ENCODE results near the gene LSP1. TPM values are rescaled to one million over a fixed set of nuclear protein-coding genes. Genes with fewer than 3 reads are reported as not detected.
"Not testable (repeated sequence)": the region's sequence is repeated elsewhere in the genome, so short reads cannot be mapped to it uniquely, and the experiment has no call there.

LSP1 gene
- total RNA-seq: 100 to 1,000 TPM; 328 to 423 TPM

DNA sequence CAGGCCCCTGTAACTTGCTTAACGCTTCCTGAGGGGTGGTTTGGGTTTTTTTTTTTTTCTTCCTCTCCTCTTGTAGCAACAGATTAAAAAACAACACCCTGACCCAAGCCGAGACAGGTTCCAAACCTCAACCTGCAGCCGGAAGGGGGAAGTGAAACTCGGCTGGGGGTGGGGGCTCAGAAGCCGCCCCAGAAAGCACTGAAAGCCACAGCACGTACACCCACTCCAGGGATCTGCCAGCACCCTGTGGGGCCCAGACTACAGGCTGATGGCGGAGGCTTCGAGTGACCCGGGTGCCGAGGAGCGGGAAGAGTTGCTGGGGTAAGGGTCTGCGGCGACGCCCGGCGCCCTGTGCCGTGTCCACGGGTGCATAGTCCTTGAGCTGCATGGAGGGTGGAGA, at the start of gene LSP1:
LSP1 (plus strand) TSS at position 208 of the 400 bp plus-strand sequence; CDS start at position 269, 61 bp downstream.
- Mint-ChIP-seq H3K4me1 (peaks cover 10% of the 10 kb centered on the region), H3K27me3 (no peaks in the 10 kb centered on the region)

GRCh38 chr11:1803246-1803645, 49.6 kb upstream of the LSP1 start:
- H3K4me1 Mint-ChIP-seq: no peaks in the 10 kb centered on the region
- peaks cover 9% of the 10 kb centered on the region for H3K27me3 Mint-ChIP-seq
- no peaks in the 10 kb centered on the region for H3K9me3 Mint-ChIP-seq
- H3K4me3 Mint-ChIP-seq: no peak overlapping the region
- ATAC-seq (replicated peaks): no peak
- H3K36me3 Mint-ChIP-seq (ENCODE audit: low read depth): no peaks in the 10 kb centered on the region
- H3K27ac Mint-ChIP-seq: no peak overlapping the region

More for the DNA sequence above, at the start of gene LSP1:
- Mint-ChIP-seq H3K4me3 (peak within 1 kb of the TSS; percentile 99), H3K27ac (peak within 1 kb of the TSS; percentile 100), H3K36me3 (ENCODE audit: low read depth) (peaks cover 39% of the 10 kb centered on the region), H3K9me3 (no peaks in the 10 kb centered on the region)
- ATAC-seq (replicated peaks): peak; percentile 59

- not testable (repeated sequence) for H3K36me3 Mint-ChIP-seq (ENCODE audit: low read depth); H3K27ac Mint-ChIP-seq; H3K4me3 Mint-ChIP-seq; H3K27me3 Mint-ChIP-seq; H3K9me3 Mint-ChIP-seq; H3K4me1 Mint-ChIP-seq; ATAC-seq (replicated peaks)
These were observed 48.9 kb upstream of the LSP1 start for GRCh38 chr11:1803835-1804519.

- Mint-ChIP-seq H3K4me3 (no peak overlapping the region), H3K27me3 (peaks cover 12% of the 10 kb centered on the region), H3K4me1 (no peaks in the 10 kb centered on the region), H3K9me3 (no peaks in the 10 kb centered on the region), H3K36me3 (ENCODE audit: low read depth) (no peaks in the 10 kb centered on the region), H3K27ac (no peak overlapping the region)
- no peak for ATAC-seq (replicated peaks)
These were observed 47.4 kb upstream of the LSP1 start for GRCh38 chr11:1805525-1805924.

DNA sequence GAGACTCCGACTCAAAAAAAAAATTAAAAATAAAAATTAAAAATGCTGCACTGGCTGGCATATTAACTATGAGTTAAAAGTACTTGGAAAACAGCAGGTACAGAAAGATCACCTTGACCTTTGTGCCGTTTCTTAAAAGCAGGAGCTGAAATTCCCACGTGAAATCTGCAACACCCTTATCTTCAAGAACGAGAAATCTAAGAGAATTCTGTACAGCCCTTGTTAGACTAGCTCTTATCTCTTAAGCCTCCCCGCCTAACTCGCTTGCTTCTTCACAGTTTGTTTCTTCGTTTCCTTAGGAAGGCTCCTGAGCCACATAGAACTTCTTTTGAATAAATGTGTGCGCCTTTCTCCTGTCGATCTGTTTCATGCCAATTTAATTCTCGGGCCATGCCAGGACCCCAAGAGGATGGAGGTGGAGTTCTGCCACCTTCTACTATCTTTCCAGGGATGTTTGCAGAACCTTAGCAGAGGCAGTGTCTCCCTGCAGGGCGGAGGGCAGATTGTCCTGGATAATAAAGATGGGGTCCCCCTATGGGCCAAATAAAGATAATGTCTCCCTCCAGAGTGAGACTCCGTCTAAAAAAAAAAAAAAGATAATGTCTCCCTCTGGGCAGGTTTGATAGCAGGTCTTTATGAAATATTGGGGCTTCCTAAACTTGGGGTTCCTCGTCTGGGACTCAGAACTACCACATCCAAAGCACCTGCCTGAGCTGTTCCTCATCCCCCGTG, 45.5 kb upstream of the LSP1 start:
- Mint-ChIP-seq H3K9me3 (no peaks in the 10 kb centered on the region), H3K27ac (no peak overlapping the region), H3K27me3 (peaks cover 3% of the 10 kb centered on the region), H3K4me3 (no peak overlapping the region), H3K4me1 (no peaks in the 10 kb centered on the region), H3K36me3 (ENCODE audit: low read depth) (no peaks in the 10 kb centered on the region)
- ATAC-seq (replicated peaks): no peak

- H3K4me3 Mint-ChIP-seq: no peak overlapping the region
- H3K4me1 Mint-ChIP-seq: no peaks in the 10 kb centered on the region
- no peaks in the 10 kb centered on the region for H3K36me3 Mint-ChIP-seq (ENCODE audit: low read depth)
- peaks cover 7% of the 10 kb centered on the region for H3K27me3 Mint-ChIP-seq
- ATAC-seq (replicated peaks): no peak
- no peak overlapping the region for H3K27ac Mint-ChIP-seq
- H3K9me3 Mint-ChIP-seq: no peaks in the 10 kb centered on the region
These were observed 42.1 kb upstream of the LSP1 start for GRCh38 chr11:1810761-1811160.

DNA sequence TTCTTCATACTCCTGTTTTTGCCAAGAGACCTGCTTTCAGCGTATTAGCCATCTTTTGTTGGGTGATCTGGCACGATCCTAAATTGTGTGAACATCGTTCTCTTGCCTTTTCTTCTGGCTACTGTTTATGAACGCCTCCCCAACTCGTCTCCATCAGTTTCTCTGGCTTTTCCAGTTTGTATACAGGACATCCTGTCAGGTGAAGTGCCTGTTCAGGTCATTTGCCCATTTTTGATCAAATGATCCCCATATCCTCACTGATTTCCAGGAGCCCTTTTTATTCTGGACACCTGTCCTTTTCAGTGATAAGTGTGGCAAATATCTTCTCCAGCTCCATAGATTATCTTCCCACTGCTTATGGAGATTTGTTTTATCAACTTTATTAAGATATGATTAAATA, 40.6 kb upstream of the LSP1 start:
- no peak overlapping the region for H3K4me3 Mint-ChIP-seq
- ATAC-seq (replicated peaks): no peak
- peaks cover 7% of the 10 kb centered on the region for H3K27me3 Mint-ChIP-seq
- H3K27ac Mint-ChIP-seq: no peak overlapping the region
- no peaks in the 10 kb centered on the region for H3K4me1 Mint-ChIP-seq
- H3K36me3 Mint-ChIP-seq (ENCODE audit: low read depth): no peaks in the 10 kb centered on the region
- H3K9me3 Mint-ChIP-seq: no peaks in the 10 kb centered on the region

DNA sequence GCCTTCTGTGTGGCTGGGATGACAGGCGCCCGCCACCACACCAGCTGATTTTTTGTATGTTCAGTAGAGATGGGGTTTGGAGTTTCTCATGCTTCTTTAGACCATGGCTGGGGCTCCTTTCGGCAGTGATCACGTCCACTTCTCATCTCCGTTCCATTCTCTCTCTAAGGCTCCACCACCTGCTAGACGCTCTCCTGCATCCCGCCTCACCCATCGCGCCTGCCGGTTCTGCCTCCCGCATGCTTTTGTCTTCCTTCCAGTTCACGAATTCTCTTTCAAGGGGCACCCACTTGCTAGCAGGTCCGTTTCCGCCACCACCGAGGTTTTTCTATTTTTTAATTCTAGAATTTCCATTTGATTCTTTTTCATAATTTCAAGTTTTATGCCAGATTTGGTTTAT, 40.1 kb upstream of the LSP1 start:
- no peaks in the 10 kb centered on the region for H3K9me3 Mint-ChIP-seq
- no peaks in the 10 kb centered on the region for H3K36me3 Mint-ChIP-seq (ENCODE audit: low read depth)
- no peak for ATAC-seq (replicated peaks)
- no peaks in the 10 kb centered on the region for H3K4me1 Mint-ChIP-seq
- no peak overlapping the region for H3K4me3 Mint-ChIP-seq
- peaks cover 7% of the 10 kb centered on the region for H3K27me3 Mint-ChIP-seq
- no peak overlapping the region for H3K27ac Mint-ChIP-seq

DNA sequence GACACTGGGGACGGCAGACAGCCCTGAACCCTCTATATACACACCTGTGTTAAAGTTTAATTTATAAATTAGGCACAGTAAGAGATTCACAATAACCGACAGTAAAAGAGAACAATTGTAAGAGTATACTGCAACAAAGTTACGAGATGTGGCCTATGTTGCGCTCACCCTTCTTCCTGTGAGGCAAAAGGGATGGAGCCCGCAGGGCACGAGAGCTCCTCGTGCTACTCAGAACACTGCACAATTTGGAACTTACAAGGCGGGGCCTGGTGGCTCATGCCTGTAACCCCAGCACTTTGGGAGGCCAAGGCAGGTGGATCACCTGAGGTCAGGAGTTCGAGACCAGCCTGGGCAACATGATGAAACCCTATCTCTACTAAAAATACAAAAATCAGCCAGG, 39.5 kb upstream of the LSP1 start:
- not testable (repeated sequence) for H3K4me3 Mint-ChIP-seq; H3K27ac Mint-ChIP-seq; H3K36me3 Mint-ChIP-seq (ENCODE audit: low read depth); H3K27me3 Mint-ChIP-seq; ATAC-seq (replicated peaks); H3K9me3 Mint-ChIP-seq; H3K4me1 Mint-ChIP-seq

GRCh38 chr11:1814691-1815090, 38.2 kb upstream of the LSP1 start:
- Mint-ChIP-seq H3K36me3 (ENCODE audit: low read depth) (no peaks in the 10 kb centered on the region), H3K27ac (no peak overlapping the region), H3K4me3 (no peak overlapping the region), H3K27me3 (peaks cover 5% of the 10 kb centered on the region), H3K4me1 (no peaks in the 10 kb centered on the region), H3K9me3 (no peaks in the 10 kb centered on the region)
- ATAC-seq (replicated peaks): no peak

DNA sequence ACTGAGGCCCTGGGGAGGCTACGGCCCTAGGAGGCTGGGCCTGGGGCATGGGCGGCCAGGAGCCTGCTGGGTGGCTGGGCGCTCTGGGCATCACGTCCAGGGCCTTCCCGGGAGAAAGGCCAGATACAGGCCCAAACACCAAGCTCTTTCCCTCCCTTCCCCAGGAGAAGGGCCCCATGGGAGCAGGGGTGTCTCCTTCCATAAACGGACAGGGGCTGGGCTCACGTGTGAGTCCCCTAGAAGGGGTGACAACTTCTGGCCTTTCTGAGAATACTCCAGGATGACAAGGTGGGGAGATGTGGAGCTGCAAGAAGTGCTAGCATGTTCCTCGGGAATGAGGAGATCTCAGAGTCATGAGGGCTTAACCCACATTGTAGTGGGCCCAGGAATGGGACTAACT, 37.6 kb upstream of the LSP1 start:
- Mint-ChIP-seq H3K36me3 (ENCODE audit: low read depth) (no peaks in the 10 kb centered on the region), H3K4me1 (no peaks in the 10 kb centered on the region), H3K9me3 (no peaks in the 10 kb centered on the region), H3K27me3 (peaks cover 4% of the 10 kb centered on the region), H3K27ac (no peak overlapping the region), H3K4me3 (no peak overlapping the region)
- no peak for ATAC-seq (replicated peaks)

- H3K27me3 Mint-ChIP-seq: peaks cover 4% of the 10 kb centered on the region
- no peaks in the 10 kb centered on the region for H3K9me3 Mint-ChIP-seq
- H3K4me3 Mint-ChIP-seq: no peak overlapping the region
- ATAC-seq (replicated peaks): no peak
- no peak overlapping the region for H3K27ac Mint-ChIP-seq
- no peaks in the 10 kb centered on the region for H3K4me1 Mint-ChIP-seq
- H3K36me3 Mint-ChIP-seq (ENCODE audit: low read depth): no peaks in the 10 kb centered on the region
These were observed 37.1 kb upstream of the LSP1 start for GRCh38 chr11:1815751-1816150.

GRCh38 chr11:1817000-1817399, 35.9 kb upstream of the LSP1 start:
- no peak for ATAC-seq (replicated peaks)
- peaks cover 9% of the 10 kb centered on the region for H3K27me3 Mint-ChIP-seq
- H3K4me1 Mint-ChIP-seq: no peaks in the 10 kb centered on the region
- H3K27ac Mint-ChIP-seq: no peak overlapping the region
- H3K4me3 Mint-ChIP-seq: no peak overlapping the region
- no peaks in the 10 kb centered on the region for H3K36me3 Mint-ChIP-seq (ENCODE audit: low read depth)
- H3K9me3 Mint-ChIP-seq: no peaks in the 10 kb centered on the region

DNA sequence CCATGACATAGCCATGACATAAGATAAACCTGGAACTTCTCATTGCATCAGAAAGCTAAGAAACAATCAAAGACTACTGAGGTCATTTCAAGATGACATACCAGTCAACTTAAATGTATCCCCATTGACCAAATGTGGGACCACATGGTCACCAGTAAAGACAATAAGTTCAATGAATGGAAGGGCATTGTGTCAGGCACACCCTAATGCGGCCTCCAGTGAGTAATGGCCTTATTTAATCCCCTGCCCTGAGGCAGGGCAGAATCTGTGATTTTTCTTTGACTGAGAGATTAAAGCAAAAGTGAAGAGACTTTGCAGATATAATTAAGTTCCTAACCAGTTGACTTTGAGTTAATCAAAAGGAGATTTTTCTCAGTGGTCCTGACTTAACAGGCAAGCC, 35.4 kb upstream of the LSP1 start:
- Mint-ChIP-seq H3K36me3 (ENCODE audit: low read depth) (no peaks in the 10 kb centered on the region), H3K4me3 (no peak overlapping the region), H3K4me1 (no peaks in the 10 kb centered on the region), H3K9me3 (no peaks in the 10 kb centered on the region), H3K27ac (no peak overlapping the region), H3K27me3 (peaks cover 9% of the 10 kb centered on the region)
- no peak for ATAC-seq (replicated peaks)

GRCh38 chr11:1819074-1819473, 33.8 kb upstream of the LSP1 start:
- no peak for ATAC-seq (replicated peaks)
- H3K27ac Mint-ChIP-seq: no peak overlapping the region
- no peak overlapping the region for H3K4me3 Mint-ChIP-seq
- H3K4me1 Mint-ChIP-seq: no peaks in the 10 kb centered on the region
- H3K27me3 Mint-ChIP-seq: peaks cover 5% of the 10 kb centered on the region
- no peaks in the 10 kb centered on the region for H3K9me3 Mint-ChIP-seq
- no peaks in the 10 kb centered on the region for H3K36me3 Mint-ChIP-seq (ENCODE audit: low read depth)

All from activated T-helper 17 cell treated with anti-CD3 and anti-CD28 coated beads, Interleukin-2, amount 50 U/mL, for 72 hours (primary cell).